GM18858 (cell line): Measurements from ENCODE around the gene NDUFS3.

Source experiments
- ATAC-seq: cut with Tn5 transposase; IDR thresholded peaks from one replicate; pipeline ENCODE4 v1.9.1; 2021; ENCODE audit not compliant: unreplicated experiment

Gene NDUFS3

DNA sequence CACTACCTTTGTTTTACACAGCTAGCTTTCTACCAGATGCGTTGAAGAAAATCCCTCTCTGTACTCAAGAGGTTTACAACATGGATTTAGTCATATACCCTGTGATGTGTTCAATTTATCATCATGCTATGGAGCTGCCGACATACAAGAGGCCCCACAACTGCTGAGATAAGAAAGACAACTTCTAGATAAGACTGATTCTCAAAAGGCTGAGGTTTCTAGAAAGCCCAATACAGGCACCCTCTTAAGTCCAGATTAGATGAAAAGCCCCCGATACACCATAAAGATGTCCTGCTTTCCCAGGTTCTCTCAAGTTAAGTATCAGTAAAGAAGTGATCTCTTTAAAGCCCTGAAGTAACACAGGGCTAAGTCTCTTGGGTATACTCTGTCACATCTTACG lies 49.2 kb downstream of the NDUFS3 start:
- ATAC-seq = no peak

- ATAC-seq = no peak
These were observed 52.6 kb downstream of the NDUFS3 start for GRCh38 chr11:47631473-47631872.
